Measurements from ENCODE around the gene PDE7B.

Gene PDE7B

GRCh38 chr6:136085370-136086115, 234.0 kb downstream of the PDE7B start:
- H3K27ac Mint-ChIP-seq (ENCODE audit: low read depth) = no peak overlapping the region
- no peaks in the 10 kb centered on the region for H3K4me1 Mint-ChIP-seq
- no peaks in the 10 kb centered on the region for H3K36me3 Mint-ChIP-seq (ENCODE audit: insufficient read depth)
- no peak for ATAC-seq (replicated peaks; ENCODE audit: extremely low read depth, poor library complexity, severe bottlenecking)
- H3K27me3 Mint-ChIP-seq = peaks cover 36% of the 10 kb centered on the region
- DNase-seq (ENCODE audit: low spot score in 2 of 2) = no peak
- no peak overlapping the region for H3K4me3 Mint-ChIP-seq
- no peaks in the 10 kb centered on the region for H3K9me3 Mint-ChIP-seq

GRCh38 chr6:136086686-136087085, 235.2 kb downstream of the PDE7B start:
- Mint-ChIP-seq H3K27ac (ENCODE audit: low read depth) (no peak overlapping the region), H3K27me3 (peaks cover 43% of the 10 kb centered on the region), H3K36me3 (ENCODE audit: insufficient read depth) (no peaks in the 10 kb centered on the region), H3K9me3 (no peaks in the 10 kb centered on the region), H3K4me1 (no peaks in the 10 kb centered on the region), H3K4me3 (no peak overlapping the region)
- no peak for ATAC-seq (replicated peaks; ENCODE audit: extremely low read depth, poor library complexity, severe bottlenecking)
- DNase-seq (ENCODE audit: low spot score in 2 of 2) = no peak

- Mint-ChIP-seq H3K27ac (ENCODE audit: low read depth) (no peak overlapping the region), H3K4me1 (no peaks in the 10 kb centered on the region), H3K4me3 (no peak overlapping the region), H3K36me3 (ENCODE audit: insufficient read depth) (no peaks in the 10 kb centered on the region), H3K9me3 (no peaks in the 10 kb centered on the region), H3K27me3 (peaks cover 34% of the 10 kb centered on the region)
- no peak for DNase-seq (ENCODE audit: low spot score in 2 of 2)
- no peak for ATAC-seq (replicated peaks; ENCODE audit: extremely low read depth, poor library complexity, severe bottlenecking)
These were observed 236.5 kb downstream of the PDE7B start for GRCh38 chr6:136087986-136088385.

DNA sequence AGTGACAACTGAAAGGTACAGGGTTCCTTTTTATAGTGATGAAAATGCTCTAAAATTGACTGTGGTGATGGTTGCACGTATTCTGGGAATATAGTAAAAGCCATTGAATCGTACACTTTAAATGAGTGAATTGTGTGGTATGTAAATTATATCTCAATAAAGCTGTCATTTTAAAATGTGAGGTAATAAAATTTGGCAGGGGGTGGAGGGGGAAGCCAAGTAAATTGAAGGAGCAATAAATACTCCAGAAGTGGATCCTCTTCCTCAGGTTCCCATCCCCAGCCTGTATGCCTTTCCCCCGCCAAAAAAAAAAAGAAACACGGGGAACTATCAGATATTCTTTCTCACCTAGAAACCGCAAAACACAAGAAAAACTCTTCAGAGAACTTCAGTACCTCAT, 237.2 kb downstream of the PDE7B start:
- no peak for ATAC-seq (replicated peaks; ENCODE audit: extremely low read depth, poor library complexity, severe bottlenecking)
- DNase-seq (ENCODE audit: low spot score in 2 of 2) = no peak
- H3K36me3 Mint-ChIP-seq (ENCODE audit: insufficient read depth) = no peaks in the 10 kb centered on the region
- H3K27me3 Mint-ChIP-seq = peaks cover 28% of the 10 kb centered on the region
- no peak overlapping the region for H3K27ac Mint-ChIP-seq (ENCODE audit: low read depth)
- no peaks in the 10 kb centered on the region for H3K4me1 Mint-ChIP-seq
- no peaks in the 10 kb centered on the region for H3K9me3 Mint-ChIP-seq
- H3K4me3 Mint-ChIP-seq = no peak overlapping the region

GRCh38 chr6:136089876-136090275, 238.4 kb downstream of the PDE7B start:
- Mint-ChIP-seq H3K4me3 (no peak overlapping the region), H3K27me3 (peaks cover 23% of the 10 kb centered on the region), H3K4me1 (no peaks in the 10 kb centered on the region), H3K36me3 (ENCODE audit: insufficient read depth) (no peaks in the 10 kb centered on the region), H3K27ac (ENCODE audit: low read depth) (no peak overlapping the region), H3K9me3 (peaks cover 9% of the 10 kb centered on the region)
- no peak for ATAC-seq (replicated peaks; ENCODE audit: extremely low read depth, poor library complexity, severe bottlenecking)
- DNase-seq (ENCODE audit: low spot score in 2 of 2) = no peak

DNA sequence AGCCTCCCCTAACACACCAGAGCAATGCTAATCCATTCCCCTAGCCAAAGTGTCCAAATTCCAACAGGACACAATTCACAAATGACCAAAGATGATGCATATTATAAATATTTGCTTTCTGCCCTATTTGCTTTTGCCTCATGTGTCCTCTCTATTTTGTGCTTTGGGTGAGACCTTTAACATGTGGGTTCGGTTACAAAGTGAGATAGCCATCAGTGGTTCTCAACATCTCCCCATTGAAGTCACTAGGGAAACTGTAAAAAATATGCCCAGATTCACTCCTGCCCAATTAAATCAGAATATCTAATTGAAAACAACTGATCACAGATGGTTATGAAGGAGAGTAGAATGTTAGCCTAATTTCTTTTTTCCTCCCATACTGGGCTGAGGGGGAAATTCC, 239.4 kb downstream of the PDE7B start:
- no peak overlapping the region for H3K4me3 Mint-ChIP-seq
- peaks cover 23% of the 10 kb centered on the region for H3K27me3 Mint-ChIP-seq
- H3K9me3 Mint-ChIP-seq = peaks cover 9% of the 10 kb centered on the region
- no peak for ATAC-seq (replicated peaks; ENCODE audit: extremely low read depth, poor library complexity, severe bottlenecking)
- no peaks in the 10 kb centered on the region for H3K36me3 Mint-ChIP-seq (ENCODE audit: insufficient read depth)
- H3K27ac Mint-ChIP-seq (ENCODE audit: low read depth) = no peak overlapping the region
- no peaks in the 10 kb centered on the region for H3K4me1 Mint-ChIP-seq
- no peak for DNase-seq (ENCODE audit: low spot score in 2 of 2)

DNA sequence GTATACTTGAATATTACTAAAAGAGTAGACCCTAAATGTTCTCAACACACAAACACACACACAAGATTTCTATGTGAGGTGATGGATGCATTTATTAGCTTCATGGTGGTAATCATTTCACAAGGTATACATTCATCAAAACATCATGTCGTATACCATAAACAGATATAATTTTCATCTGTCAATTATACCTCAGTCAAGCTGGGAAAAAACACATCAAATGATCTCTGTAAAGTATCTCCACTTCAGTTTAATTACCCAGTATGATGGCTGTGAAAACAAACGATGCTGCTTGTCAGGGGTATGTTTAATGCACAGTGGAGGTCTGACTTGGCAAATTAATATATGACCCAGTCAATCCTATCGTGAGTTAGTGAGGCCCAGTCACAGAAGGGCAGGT, 241.4 kb downstream of the PDE7B start:
- H3K9me3 Mint-ChIP-seq = peaks cover 9% of the 10 kb centered on the region
- H3K36me3 Mint-ChIP-seq (ENCODE audit: insufficient read depth) = no peaks in the 10 kb centered on the region
- DNase-seq (ENCODE audit: low spot score in 2 of 2) (no peak), ATAC-seq (replicated peaks; ENCODE audit: extremely low read depth, poor library complexity, severe bottlenecking) (no peak)
- H3K27me3 Mint-ChIP-seq = peaks cover 21% of the 10 kb centered on the region
- H3K4me1 Mint-ChIP-seq = no peaks in the 10 kb centered on the region
- H3K27ac Mint-ChIP-seq (ENCODE audit: low read depth) = no peak overlapping the region
- no peak overlapping the region for H3K4me3 Mint-ChIP-seq

DNA sequence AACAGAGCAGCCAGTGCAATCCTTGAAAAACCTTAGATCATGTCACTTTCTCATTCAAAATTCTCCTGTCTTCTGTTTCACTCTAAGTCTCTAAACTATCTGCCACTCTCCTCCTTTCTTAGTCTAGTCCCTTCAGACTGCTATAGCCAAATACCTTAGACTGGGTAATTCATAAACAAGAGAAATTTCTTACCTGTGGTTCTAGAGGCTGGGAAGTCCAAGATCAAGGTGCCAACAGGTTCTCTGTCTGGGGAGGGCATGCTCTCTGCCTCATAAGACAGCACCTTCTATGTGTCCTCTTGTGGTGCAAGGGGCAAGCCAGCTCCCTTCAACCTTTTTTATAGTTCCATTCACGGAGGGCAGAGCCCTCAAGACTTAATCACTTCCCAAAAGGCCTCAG, 242.3 kb downstream of the PDE7B start:
- H3K9me3 Mint-ChIP-seq = peaks cover 9% of the 10 kb centered on the region
- no peak overlapping the region for H3K27ac Mint-ChIP-seq (ENCODE audit: low read depth)
- DNase-seq (ENCODE audit: low spot score in 2 of 2) (no peak), ATAC-seq (replicated peaks; ENCODE audit: extremely low read depth, poor library complexity, severe bottlenecking) (no peak)
- no peaks in the 10 kb centered on the region for H3K4me1 Mint-ChIP-seq
- H3K4me3 Mint-ChIP-seq = no peak overlapping the region
- H3K27me3 Mint-ChIP-seq = peaks cover 12% of the 10 kb centered on the region
- H3K36me3 Mint-ChIP-seq (ENCODE audit: insufficient read depth) = no peaks in the 10 kb centered on the region

GRCh38 chr6:136094812-136095211, 243.3 kb downstream of the PDE7B start:
- ATAC-seq (replicated peaks; ENCODE audit: extremely low read depth, poor library complexity, severe bottlenecking) = no peak
- Mint-ChIP-seq H3K9me3 (peaks cover 9% of the 10 kb centered on the region), H3K36me3 (ENCODE audit: insufficient read depth) (no peaks in the 10 kb centered on the region), H3K27me3 (peaks cover 9% of the 10 kb centered on the region), H3K4me3 (no peak overlapping the region), H3K27ac (ENCODE audit: low read depth) (no peak overlapping the region), H3K4me1 (no peaks in the 10 kb centered on the region)
- no peak for DNase-seq (ENCODE audit: low spot score in 2 of 2)

DNA sequence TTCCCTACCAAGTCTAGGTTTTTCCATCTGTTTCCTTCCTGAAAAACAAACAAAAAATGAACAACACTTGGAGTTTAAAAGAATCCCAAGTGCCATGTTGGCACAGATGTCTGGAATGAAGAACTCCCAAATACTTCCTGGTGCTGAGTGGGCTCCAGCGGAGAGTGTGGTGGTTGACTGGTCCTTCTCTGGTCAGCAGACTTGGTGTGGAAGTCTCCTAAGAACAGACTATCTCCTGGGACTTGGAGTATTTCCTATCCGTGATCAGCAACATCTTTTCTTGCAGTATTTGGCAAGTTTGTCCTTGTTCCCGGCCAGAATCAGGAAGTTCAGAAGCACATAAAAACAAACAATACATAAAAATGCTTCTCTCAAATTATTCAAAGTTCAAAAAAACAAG, 244.5 kb downstream of the PDE7B start:
- no peak for DNase-seq (ENCODE audit: low spot score in 2 of 2)
- no peak overlapping the region for H3K27ac Mint-ChIP-seq (ENCODE audit: low read depth)
- H3K27me3 Mint-ChIP-seq = peaks cover 2% of the 10 kb centered on the region
- H3K4me1 Mint-ChIP-seq = no peaks in the 10 kb centered on the region
- no peak for ATAC-seq (replicated peaks; ENCODE audit: extremely low read depth, poor library complexity, severe bottlenecking)
- H3K9me3 Mint-ChIP-seq = peaks cover 9% of the 10 kb centered on the region
- no peak overlapping the region for H3K4me3 Mint-ChIP-seq
- H3K36me3 Mint-ChIP-seq (ENCODE audit: insufficient read depth) = no peaks in the 10 kb centered on the region

DNA sequence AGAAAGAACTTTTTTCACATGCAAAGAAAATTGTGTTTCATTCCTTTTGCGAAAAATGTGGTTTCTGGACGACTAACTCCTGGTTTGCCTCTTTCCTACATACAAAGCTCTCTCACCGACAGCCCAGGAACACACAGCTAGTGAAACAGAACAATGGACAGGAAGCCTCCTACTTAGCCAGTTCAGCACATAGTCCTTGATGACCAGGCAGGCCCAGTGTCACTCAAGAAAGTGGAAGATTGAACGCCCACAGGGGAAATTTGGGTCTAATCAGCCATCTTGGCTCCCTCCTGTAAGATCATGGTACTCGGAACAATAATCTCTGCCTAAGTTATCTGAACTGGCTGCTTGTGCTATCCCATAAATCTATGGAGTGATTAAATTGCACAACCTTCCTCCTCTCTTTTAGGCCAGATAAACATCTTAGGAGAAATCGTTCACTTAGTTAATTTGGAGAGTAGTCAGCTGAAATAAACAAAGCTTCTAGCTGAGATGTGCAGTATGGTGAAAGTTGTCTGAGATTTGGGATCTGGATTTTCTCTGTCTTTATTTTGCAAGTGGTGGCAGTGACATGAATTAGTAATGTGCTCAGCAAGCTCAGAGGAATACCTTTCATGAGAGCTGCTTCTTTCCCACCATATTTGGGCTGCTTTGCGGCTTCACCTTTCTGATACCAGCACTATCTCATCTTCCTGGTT, 251.6 kb downstream of the PDE7B start:
- H3K27ac Mint-ChIP-seq (ENCODE audit: low read depth) = no peak overlapping the region
- no peaks in the 10 kb centered on the region for H3K36me3 Mint-ChIP-seq (ENCODE audit: insufficient read depth)
- no peaks in the 10 kb centered on the region for H3K4me1 Mint-ChIP-seq
- no peaks in the 10 kb centered on the region for H3K9me3 Mint-ChIP-seq
- DNase-seq (ENCODE audit: low spot score in 2 of 2) = no peak
- no peak overlapping the region for H3K4me3 Mint-ChIP-seq
- ATAC-seq (replicated peaks; ENCODE audit: extremely low read depth, poor library complexity, severe bottlenecking) = no peak
- H3K27me3 Mint-ChIP-seq = peaks cover 45% of the 10 kb centered on the region

- DNase-seq (ENCODE audit: low spot score in 2 of 2) (no peak), ATAC-seq (replicated peaks; ENCODE audit: extremely low read depth, poor library complexity, severe bottlenecking) (no peak)
- Mint-ChIP-seq H3K4me3 (no peak overlapping the region), H3K27me3 (peaks cover 52% of the 10 kb centered on the region), H3K4me1 (no peaks in the 10 kb centered on the region), H3K27ac (ENCODE audit: low read depth) (no peak overlapping the region), H3K36me3 (ENCODE audit: insufficient read depth) (no peaks in the 10 kb centered on the region), H3K9me3 (no peaks in the 10 kb centered on the region)
These were observed 252.3 kb downstream of the PDE7B start for GRCh38 chr6:136103763-136104311.

- Mint-ChIP-seq H3K27me3 (peaks cover 59% of the 10 kb centered on the region), H3K9me3 (no peaks in the 10 kb centered on the region), H3K27ac (ENCODE audit: low read depth) (no peak overlapping the region), H3K4me1 (no peaks in the 10 kb centered on the region), H3K36me3 (ENCODE audit: insufficient read depth) (no peaks in the 10 kb centered on the region), H3K4me3 (no peak overlapping the region)
- DNase-seq (ENCODE audit: low spot score in 2 of 2) (no peak), ATAC-seq (replicated peaks; ENCODE audit: extremely low read depth, poor library complexity, severe bottlenecking) (no peak)
These were observed 253.1 kb downstream of the PDE7B start for GRCh38 chr6:136104556-136104955.

Data from central memory CD8-positive, alpha-beta T cell (primary cell).